K562 (cell line): ENCODE data around the gene RBM18. TPM values are rescaled to one million over a fixed set of nuclear protein-coding genes. Genes with fewer than 3 reads are reported as not detected.

ENCODE experiments used
- ATAC-seq: fragments of 200-7000 bp; cut with Tn5 transposase; 3 replicates; pipeline ENCODE4 v1.9.1; 2020; ENCODE audit warnings: moderate library complexity
- BruUV-seq: library from RNA; stranded (reverse); fragments of 400-500 nt; replicated peaks from 2 replicates; lab custom pipeline; 2021; lab: Mats Ljungman, UMichigan
- CTCF ChIA-PET: fragments of 300-600 bp; formaldehyde crosslinking; extraction: SDS; loops from one replicate; lab custom pipeline; 2021; ENCODE audit warnings: low intra/inter-chr PET ratio; lab: Yijun Ruan, JAX
- POLR2A ChIA-PET: fragments of 300-600, 350-650 bp; sonication (Branson Sonifier 250); formaldehyde crosslinking; extraction: SDS; loops from one replicate; lab custom pipeline; 2021; ENCODE audit warnings: antibody characterized with exemption, inconsistent platforms; lab: Yijun Ruan, JAX
- DNase-seq, 4 experiments: peaks; one replicate each; pipeline versions ENCODE4 v3.0.0 to v3.0.0-alpha.2; 2011 to 2018; ENCODE audit warnings: low spot score in 3 of 4, mixed read lengths in 3 of 4; ENCODE audit errors: extremely low read depth in 1 of 4
- FAIRE-seq: peaks from 2 replicates; lab custom pipeline; 2011; peaks lifted over from hg19 to GRCh38; lab: Jason Lieb, UNC
- H2AFZ ChIP-seq: 2 replicates; pipeline ENCODE4 v1.6.0; 2011; ENCODE audit warnings: low read depth, low read length, control low read depth, inconsistent platforms
- H3K27ac ChIP-seq: fragments of 200-600 bp; 3 replicates; pipeline ENCODE4 v1.8.0; 2011; ENCODE audit warnings: low read depth, mild to moderate bottlenecking, control low read depth, inconsistent platforms, low read length, moderate library complexity, mixed read lengths; ENCODE audit errors: extremely low read depth
- H3K27me3 ChIP-seq, 2 experiments: fragments of 300-600 bp in 1 of 2; 2 replicates in 1 of 2; 3 replicates in 1 of 2; pipeline versions ENCODE4 v1.6.0 to v1.8.0; 2011; ENCODE audit warnings: inconsistent platforms in 2 of 2, low read length in 2 of 2, mild to moderate bottlenecking in 1 of 2, mixed read lengths in 1 of 2, moderate library complexity in 1 of 2; ENCODE audit not compliant: control insufficient read depth in 2 of 2, insufficient read depth in 2 of 2
- H3K36me3 ChIP-seq: fragments of 300-600 bp; 3 replicates; pipeline ENCODE4 v1.8.0; 2011; ENCODE audit warnings: mild to moderate bottlenecking, low read length, inconsistent platforms; ENCODE audit not compliant: control insufficient read depth, insufficient read depth
- H3K4me1 ChIP-seq, 2 experiments: fragments of 200-600 bp in 1 of 2; replicated peaks in 1 of 2; 2 replicates in 1 of 2; 3 replicates in 1 of 2; pipeline versions ENCODE4 v1.5.1 to v1.8.0; 2011; ENCODE audit warnings: inconsistent platforms in 2 of 2, low read length in 2 of 2, mild to moderate bottlenecking in 1 of 2, mixed read lengths in 1 of 2, moderate library complexity in 1 of 2; ENCODE audit not compliant: control insufficient read depth in 2 of 2, insufficient read depth in 2 of 2
- H3K4me2 ChIP-seq: 2 replicates; pipeline ENCODE4 v1.6.1; 2011; ENCODE audit warnings: low read length, control low read depth, inconsistent platforms, mixed read lengths; ENCODE audit not compliant: insufficient read depth
- H3K4me3 ChIP-seq: fragments of 200-600 bp; sonication (generic), shearing (Covaris generic); 2 replicates; pipeline ENCODE4 v1.5.1; 2016; ENCODE audit warnings: control low read depth, inconsistent platforms
- H3K79me2 ChIP-seq: fragments of 200-600 bp; 3 replicates; pipeline ENCODE4 v1.8.0; 2011; ENCODE audit warnings: low read length, inconsistent platforms; ENCODE audit not compliant: control insufficient read depth, insufficient read depth
- H3K9ac ChIP-seq, 2 experiments: 2 replicates each; pipeline versions ENCODE4 v1.6.0 to v1.6.1; 2011; ENCODE audit warnings: low read depth in 2 of 2, low read length in 2 of 2, control low read depth in 1 of 2, inconsistent platforms in 1 of 2, mild to moderate bottlenecking in 1 of 2, mixed read lengths in 1 of 2; ENCODE audit not compliant: insufficient read depth in 1 of 2
- H3K9me1 ChIP-seq: one replicate; pipeline ENCODE4 v1.6.0; 2011; ENCODE audit warnings: inconsistent platforms, mild to moderate bottlenecking, low read length, moderate library complexity; ENCODE audit not compliant: control insufficient read depth, insufficient read depth
- H3K9me3 ChIP-seq: replicated peaks from 2 replicates; pipeline ENCODE4 v1.5.1; 2011; ENCODE audit warnings: low read depth, low read length, inconsistent platforms; ENCODE audit not compliant: control insufficient read depth, insufficient read depth
- H4K20me1 ChIP-seq: replicated peaks from 2 replicates; pipeline ENCODE4 v1.6.1; 2011; ENCODE audit warnings: low read length, inconsistent platforms, mixed read lengths; ENCODE audit not compliant: control insufficient read depth, insufficient read depth
- DEAF1 ChIP-seq: fragments of 450-650 bp; formaldehyde crosslinking; IDR thresholded peaks from 2 replicates; pipeline ENCODE4 v1.4.0; 2020; ENCODE audit warnings: mild to moderate bottlenecking, moderate library complexity
- NR3C1 ChIP-seq: sonication (generic); formaldehyde crosslinking; IDR thresholded peaks from 2 replicates; pipeline ENCODE4 v1.8.1; 2022; ENCODE audit warnings: missing genetic modification reagents
- PTRF ChIP-seq: fragments of 450-650 bp; IDR thresholded peaks from 2 replicates; pipeline ENCODE4 v1.6.1; 2016; ENCODE audit warnings: mild to moderate bottlenecking, missing genetic modification characterization, missing compliant biosample characterization
- STAG1 ChIP-seq: sonication (generic); formaldehyde crosslinking; IDR thresholded peaks from 2 replicates; pipeline ENCODE4 v1.5.0; 2020; ENCODE audit warnings: missing genetic modification reagents, borderline replicate concordance
- STAT5B ChIP-seq: fragments of 250-450 bp; sonication (Bioruptor Pico); IDR thresholded peaks from 2 replicates; pipeline ENCODE4 v1.8.0; 2021; ENCODE audit warnings: mild to moderate bottlenecking, inconsistent platforms
- TRIM24 ChIP-seq, 2 experiments: fragments of 450-650 bp; IDR thresholded peaks; 2 replicates each; pipeline ENCODE4 v1.6.1; 2016
- ZFP36 ChIP-seq: fragments of 150-350 bp; IDR thresholded peaks from 2 replicates; pipeline ENCODE4 v1.6.1; 2018; ENCODE audit warnings: low read length, low read depth; ENCODE audit not compliant: partially characterized antibody
- WGBS: fragments of 100-300 bp; shearing (Covaris generic); methylation state at CpG from one replicate; pipeline ENCODE4 v1.1.6; 2016; ENCODE audit warnings: low coverage, mixed read lengths; ENCODE audit not compliant: insufficient coverage; ENCODE audit errors: missing lambda C conversion rate; 5-methylcytosine and 5-hydroxymethylcytosine counted together
- in situ Hi-C: fragments of 300-500 bp; cut with MboI; formaldehyde crosslinking; loops from 4 replicates; pipeline ENCODE4 v1.15.0; 2018; ENCODE audit warnings: inconsistent platforms, mixed read lengths
- intact Hi-C: fragments of 100-400 bp; cut with micrococcal nuclease; formaldehyde crosslinking; loops from 2 replicates; pipeline ENCODE4 v1.14.2; 2022
- polyA plus RNA-seq, 8 experiments: library from polyadenylated mRNA; depleted of rRNA in 4 of 8; stranded (reverse) in 5 of 8; unstranded in 3 of 8; fragments of >200 nt; fragmentation: Nextera tagmentation in 2 of 8; fragmentation: Illumina TruSeq in 1 of 8; extraction: Ambion mirVana in 2 of 8; extraction: Trizol in 1 of 8; gene quantifications; 2 replicates each; pipeline versions ENCODE4 v1.2.1 to v1.2.3, GENCODE V29; 2011 to 2014; ENCODE audit warnings: inconsistent platforms in 1 of 8, missing spikeins in 1 of 8
- total RNA-seq, 7 experiments: library from RNA; depleted of rRNA in 6 of 7; stranded (reverse); fragments of >200 nt in 6 of 7; fragmentation: Illumina TruSeq in 2 of 7; extraction: Trizol in 2 of 7; gene quantifications; 2 replicates each; pipeline versions ENCODE4 v1.2.1 to v1.2.3, GENCODE V29; 2011 to 2021; ENCODE audit warnings: low replicate concordance in 1 of 7
- TF ChIP-seq, protein P1 (sequence below): fragments of 450-650 bp; IDR thresholded peaks from 2 replicates; pipeline ENCODE4 v1.6.1; 2017; ENCODE audit warnings: antibody characterized with exemption, mild to moderate bottlenecking

The RBM18 gene
- total and polyA plus RNA-seq, 9 of the 15 experiments (the other 6 are each of a cell fraction or from before 2014, with no cell fraction given) = 7.9 to 86.3 (median 34.0) TPM

DNA sequence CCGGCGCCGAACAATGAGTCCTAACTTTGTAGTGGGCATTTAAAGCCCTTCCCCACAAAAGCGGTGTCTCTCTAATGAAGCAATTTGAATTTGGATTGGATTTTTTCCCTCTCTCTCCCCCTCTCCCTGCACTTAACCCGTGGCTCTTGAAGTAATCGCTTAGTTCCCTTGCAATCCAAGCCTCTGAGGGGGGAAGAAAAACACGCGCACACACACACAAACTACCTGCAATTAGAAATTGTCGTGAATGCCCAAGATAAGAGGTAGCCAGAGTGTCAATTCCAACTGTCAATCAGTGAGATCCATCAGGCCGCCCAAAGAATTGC lies 37.1 kb downstream of the RBM18 start:
- Histone ChIP-seq H3K9me1 (peaks cover 5% of the 10 kb centered on the region), H3K27ac (no peak overlapping the region), H3K79me2 (no peaks in the 10 kb centered on the region)
- no peak for TF ChIP-seq ZFP36
- no peak for TF ChIP-seq STAG1 (CRISPR knock-in tag)
- no peak for TF ChIP-seq NR3C1 (CRISPR knock-in tag)
- TF ChIP-seq, all 486 proteins: peak for 0
- Histone ChIP-seq H3K9me3 (no peaks in the 10 kb centered on the region), H3K9ac (no peak overlapping the region), H4K20me1 (0 out of 2 replicates have a peak, but pooled peaks cover 6% of the 10 kb centered on the region), H3K4me1 (peaks cover 14 to 30% of the 10 kb centered on the region in 2 experiments), H3K27me3 (peaks cover 27 to 30% of the 10 kb centered on the region in 2 experiments), H2AFZ (no peak overlapping the region), H3K4me2 (no peak overlapping the region), H3K36me3 (no peaks in the 10 kb centered on the region), H3K4me3 (no peak overlapping the region)
- BruUV-seq = no TSS peak
- DNase-seq (no peak), ATAC-seq (no peak), FAIRE-seq (no peak)
- POLR2A ChIA-PET = no interaction called here
- in situ Hi-C loops = loop anchor here (10.0 kb wide), 1 partner anchor 1963 kb away; no protein-coding TSS in a partner anchor
- CTCF ChIA-PET = no interaction called here
- intact Hi-C loops = no loop called here
- WGBS = 47% methylated on average over 7 of the region's 10 CpGs

- no peaks in the 10 kb centered on the region for H3K79me2 ChIP-seq
- H3K27me3 ChIP-seq = peaks cover 27 to 30% of the 10 kb centered on the region in 2 experiments
- DNase-seq = no peak
- no peaks in the 10 kb centered on the region for H3K36me3 ChIP-seq
- in situ Hi-C loops = loop anchor here (10.0 kb wide), 1 partner anchor 1962 kb away; no protein-coding TSS in a partner anchor
- no peak for ATAC-seq
- 57% methylated on average over 23 of the region's 59 CpGs for WGBS
- no peak overlapping the region for H3K9ac ChIP-seq
- H3K4me1 ChIP-seq = peaks cover 15 to 30% of the 10 kb centered on the region in 2 experiments
- H3K9me1 ChIP-seq = peaks cover 5% of the 10 kb centered on the region
- ChIA-PET POLR2A (interaction anchor here (1.5 kb wide), 1 partner anchor 7 kb away, joined by 4 read pairs; no protein-coding TSS in a partner anchor), CTCF (no interaction called here)
- no peak overlapping the region for H3K27ac ChIP-seq
- no peak overlapping the region for H3K4me2 ChIP-seq
- no peak overlapping the region for H3K4me3 ChIP-seq
- intact Hi-C loops = no loop called here
- no TSS peak for BruUV-seq
- H3K9me3 ChIP-seq = no peaks in the 10 kb centered on the region
- FAIRE-seq = no peak
- H2AFZ ChIP-seq = no peak overlapping the region
- H4K20me1 ChIP-seq = 0 out of 2 replicates have a peak, but pooled peaks cover 6% of the 10 kb centered on the region
- no peak for TF ChIP-seq TRIM24 (IDR thresholded peaks at IDR 0.05)
- no peak for TF ChIP-seq PTRF (tag)
- TF ChIP-seq STAT5B (CRISPR knock-in tag) = no peak
- TF ChIP-seq, protein P1, sequence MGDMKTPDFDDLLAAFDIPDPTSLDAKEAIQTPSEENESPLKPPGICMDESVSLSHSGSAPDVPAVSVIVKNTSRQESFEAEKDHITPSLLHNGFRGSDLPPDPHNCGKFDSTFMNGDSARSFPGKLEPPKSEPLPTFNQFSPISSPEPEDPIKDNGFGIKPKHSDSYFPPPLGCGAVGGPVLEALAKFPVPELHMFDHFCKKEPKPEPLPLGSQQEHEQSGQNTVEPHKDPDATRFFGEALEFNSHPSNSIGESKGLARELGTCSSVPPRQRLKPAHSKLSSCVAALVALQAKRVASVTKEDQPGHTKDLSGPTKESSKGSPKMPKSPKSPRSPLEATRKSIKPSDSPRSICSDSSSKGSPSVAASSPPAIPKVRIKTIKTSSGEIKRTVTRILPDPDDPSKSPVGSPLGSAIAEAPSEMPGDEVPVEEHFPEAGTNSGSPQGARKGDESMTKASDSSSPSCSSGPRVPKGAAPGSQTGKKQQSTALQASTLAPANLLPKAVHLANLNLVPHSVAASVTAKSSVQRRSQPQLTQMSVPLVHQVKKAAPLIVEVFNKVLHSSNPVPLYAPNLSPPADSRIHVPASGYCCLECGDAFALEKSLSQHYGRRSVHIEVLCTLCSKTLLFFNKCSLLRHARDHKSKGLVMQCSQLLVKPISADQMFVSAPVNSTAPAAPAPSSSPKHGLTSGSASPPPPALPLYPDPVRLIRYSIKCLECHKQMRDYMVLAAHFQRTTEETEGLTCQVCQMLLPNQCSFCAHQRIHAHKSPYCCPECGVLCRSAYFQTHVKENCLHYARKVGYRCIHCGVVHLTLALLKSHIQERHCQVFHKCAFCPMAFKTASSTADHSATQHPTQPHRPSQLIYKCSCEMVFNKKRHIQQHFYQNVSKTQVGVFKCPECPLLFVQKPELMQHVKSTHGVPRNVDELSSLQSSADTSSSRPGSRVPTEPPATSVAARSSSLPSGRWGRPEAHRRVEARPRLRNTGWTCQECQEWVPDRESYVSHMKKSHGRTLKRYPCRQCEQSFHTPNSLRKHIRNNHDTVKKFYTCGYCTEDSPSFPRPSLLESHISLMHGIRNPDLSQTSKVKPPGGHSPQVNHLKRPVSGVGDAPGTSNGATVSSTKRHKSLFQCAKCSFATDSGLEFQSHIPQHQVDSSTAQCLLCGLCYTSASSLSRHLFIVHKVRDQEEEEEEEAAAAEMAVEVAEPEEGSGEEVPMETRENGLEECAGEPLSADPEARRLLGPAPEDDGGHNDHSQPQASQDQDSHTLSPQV = no peak
- TF ChIP-seq DEAF1 = no peak
These were observed 37.7 kb downstream of the RBM18 start for GRCh38 chr9:122226758-122227574.
